Activated CD8-positive, alpha-beta memory T cell treated with anti-CD3 and anti-CD28 coated beads for 1 hour (primary cell): ENCODE results near the gene RAPGEF3.

ENCODE experiments used
- DNase-seq, 2 donors: peaks; one replicate each; pipeline ENCODE4 v3.0.0-alpha.2; 2020; ENCODE audit warnings: low read depth in 1 of 2; ENCODE audit errors: extremely low read depth in 1 of 2

The RAPGEF3 gene

GRCh38 chr12:47791351-47791746, 32.7 kb upstream of the RAPGEF3 start:
- no peak for DNase-seq

GRCh38 chr12:47790676-47791350, 32.1 kb upstream of the RAPGEF3 start:
- no peak for DNase-seq

- no peak for DNase-seq
Observed at GRCh38 chr12:47789712-47790489, 31.2 kb upstream of the RAPGEF3 start.

- DNase-seq: no peak
Observed at GRCh38 chr12:47789141-47789540, 30.5 kb upstream of the RAPGEF3 start.

- no peak for DNase-seq
Observed at GRCh38 chr12:47787596-47788319, 29.1 kb upstream of the RAPGEF3 start.

- DNase-seq: no peak
Observed at GRCh38 chr12:47786662-47787280, 28.1 kb upstream of the RAPGEF3 start.

- DNase-seq: no peak
Observed at GRCh38 chr12:47785887-47786661, 27.4 kb upstream of the RAPGEF3 start.

- DNase-seq: no peak
Observed at GRCh38 chr12:47785036-47785886, 26.6 kb upstream of the RAPGEF3 start.

GRCh38 chr12:47783821-47784819, 25.4 kb upstream of the RAPGEF3 start:
- no peak for DNase-seq

- no peak for DNase-seq
Observed at GRCh38 chr12:47783024-47783755, 24.5 kb upstream of the RAPGEF3 start.

- DNase-seq: no peak
Observed at GRCh38 chr12:47782372-47782770, 23.7 kb upstream of the RAPGEF3 start.

- DNase-seq: no peak
Observed at GRCh38 chr12:47781479-47782371, 23.0 kb upstream of the RAPGEF3 start.

GRCh38 chr12:47779943-47780504, 21.3 kb upstream of the RAPGEF3 start:
- no peak for DNase-seq

- DNase-seq: peak; percentile 81 to 89
Observed at GRCh38 chr12:47779301-47779942, 20.7 kb upstream of the RAPGEF3 start.

- no peak for DNase-seq
Observed at GRCh38 chr12:47778881-47779280, 20.2 kb upstream of the RAPGEF3 start.
